ENCODE data around the gene PPP6R2.
A peak's percentile ranks its signal among the peaks of the same experiment; 100 is the strongest.
"Not testable (repeated sequence)": the region's sequence is repeated elsewhere in the genome, so short reads cannot be mapped to it uniquely, and the experiment has no call there.

PPP6R2 gene

GRCh38 chr22:50371101-50371648, 28.0 kb downstream of the PPP6R2 start:
- Histone ChIP-seq H2BK5ac (ENCODE audit: low read length) (no peak overlapping the region), H3K9me3 (replicated peaks in 1 of 2; ENCODE audit: control insufficient read depth in 2 of 2, insufficient read depth in 1 of 2, low read depth in 1 of 2, low read length in 2 of 2) (peaks cover 0 to 3% of the 10 kb centered on the region in 2 donors), H2BK15ac (ENCODE audit: low read length) (no peak overlapping the region), H2BK12ac (ENCODE audit: low read length) (no peak overlapping the region), H2BK120ac (ENCODE audit: low read depth, low read length) (no peak overlapping the region), H3K79me1 (ENCODE audit: low read depth, low read length) (peaks cover 9% of the 10 kb centered on the region), H3K18ac (ENCODE audit: low read length) (no peak overlapping the region), H3K4me2 (ENCODE audit: insufficient read depth, low read length, poor library complexity, severe bottlenecking) (no peak overlapping the region), H3K36me3 (replicated peaks in 1 of 2; ENCODE audit: control insufficient read depth in 2 of 2, insufficient read depth in 2 of 2, low read length in 2 of 2) (peaks cover 10 to 62% of the 10 kb centered on the region in 2 donors), H3K9ac (ENCODE audit: low read depth, low read length, poor library complexity) (no peak overlapping the region), H3K27me3 (ENCODE audit: control insufficient read depth in 3 of 3, insufficient read depth in 3 of 3, low read depth in 1 of 3, low read length in 3 of 3) (no peaks in the 10 kb centered on the region), H2AFZ (ENCODE audit: low read length) (no peak overlapping the region), H3K4ac (ENCODE audit: low read length) (no peak overlapping the region), H3K14ac (ENCODE audit: low read length) (no peak overlapping the region), H4K91ac (ENCODE audit: low read depth, low read length, poor library complexity) (no peak overlapping the region), H2AK5ac (ENCODE audit: low read depth, low read length) (no peak overlapping the region), H4K8ac (ENCODE audit: low read depth, low read length) (no peak overlapping the region), H3K4me3 (ENCODE audit: low read length in 2 of 2) (no peak overlapping the region), H3K27ac (replicated peaks; ENCODE audit: low read length) (no peak overlapping the region), H3K23ac (ENCODE audit: low read depth, low read length, poor library complexity) (no peak overlapping the region), H3K4me1 (ENCODE audit: control insufficient read depth in 2 of 2, insufficient read depth in 1 of 2, low read depth in 1 of 2, low read length in 2 of 2) (no peaks in the 10 kb centered on the region)
- 100% methylated on average over 1 of the region's 2 CpGs; no CpG with 5 or more reads in 1 of the 2 donors for WGBS, 2 donors (ENCODE audit: extremely low coverage in 2 of 2, insufficient read length in 2 of 2, insufficient replicate concordance in 1 of 2)
- no peak for DNase-seq (ENCODE audit: low spot score)

- DNase-seq (ENCODE audit: low spot score): no peak
- H3K4me3 ChIP-seq (ENCODE audit: low read length in 2 of 2): no peak overlapping the region
- peaks cover under 1% of the 10 kb centered on the region for H3K79me1 ChIP-seq (ENCODE audit: low read depth, low read length)
- H3K27me3 ChIP-seq (ENCODE audit: control insufficient read depth in 3 of 3, insufficient read depth in 3 of 3, low read depth in 1 of 3, low read length in 3 of 3): no peaks in the 10 kb centered on the region
- H3K9ac ChIP-seq (ENCODE audit: low read depth, low read length, poor library complexity): no peak overlapping the region
- peaks cover 9 to 77% of the 10 kb centered on the region in 2 donors for H3K36me3 ChIP-seq (replicated peaks in 1 of 2; ENCODE audit: control insufficient read depth in 2 of 2, insufficient read depth in 2 of 2, low read length in 2 of 2)
- H2BK15ac ChIP-seq (ENCODE audit: low read length): no peak overlapping the region
- H4K8ac ChIP-seq (ENCODE audit: low read depth, low read length): no peak overlapping the region
- no peak overlapping the region for H4K91ac ChIP-seq (ENCODE audit: low read depth, low read length, poor library complexity)
- no peak overlapping the region for H3K4me2 ChIP-seq (ENCODE audit: insufficient read depth, low read length, poor library complexity, severe bottlenecking)
- H3K9me3 ChIP-seq (replicated peaks in 1 of 2; ENCODE audit: control insufficient read depth in 2 of 2, insufficient read depth in 1 of 2, low read depth in 1 of 2, low read length in 2 of 2): peaks cover 0 to 13% of the 10 kb centered on the region in 2 donors
- no CpG with 5 or more reads among the region's 5 CpGs for WGBS, 2 donors (ENCODE audit: extremely low coverage in 2 of 2, insufficient read length in 2 of 2, insufficient replicate concordance in 1 of 2)
- H2BK5ac ChIP-seq (ENCODE audit: low read length): no peak overlapping the region
- no peak overlapping the region for H3K14ac ChIP-seq (ENCODE audit: low read length)
- H2AFZ ChIP-seq (ENCODE audit: low read length): no peak overlapping the region
- no peak overlapping the region for H2AK5ac ChIP-seq (ENCODE audit: low read depth, low read length)
- no peak overlapping the region for H2BK120ac ChIP-seq (ENCODE audit: low read depth, low read length)
- H3K4ac ChIP-seq (ENCODE audit: low read length): no peak overlapping the region
- no peak overlapping the region for H3K18ac ChIP-seq (ENCODE audit: low read length)
- H2BK12ac ChIP-seq (ENCODE audit: low read length): no peak overlapping the region
- H3K4me1 ChIP-seq (ENCODE audit: control insufficient read depth in 2 of 2, insufficient read depth in 1 of 2, low read depth in 1 of 2, low read length in 2 of 2): no peaks in the 10 kb centered on the region
- no peak overlapping the region for H3K27ac ChIP-seq (replicated peaks; ENCODE audit: low read length)
- H3K23ac ChIP-seq (ENCODE audit: low read depth, low read length, poor library complexity): no peak overlapping the region
Measured at GRCh38 chr22:50376085-50376651, 33.0 kb downstream of the PPP6R2 start.

- H3K4me3 ChIP-seq (ENCODE audit: low read length in 2 of 2); H3K23ac ChIP-seq (ENCODE audit: low read depth, low read length, poor library complexity); H4K8ac ChIP-seq (ENCODE audit: low read depth, low read length); H3K4me1 ChIP-seq (ENCODE audit: control insufficient read depth in 2 of 2, insufficient read depth in 1 of 2, low read depth in 1 of 2, low read length in 2 of 2); H3K27me3 ChIP-seq (ENCODE audit: control insufficient read depth in 3 of 3, insufficient read depth in 3 of 3, low read depth in 1 of 3, low read length in 3 of 3); H3K27ac ChIP-seq (replicated peaks; ENCODE audit: low read length); H3K4me2 ChIP-seq (ENCODE audit: insufficient read depth, low read length, poor library complexity, severe bottlenecking); H2AFZ ChIP-seq (ENCODE audit: low read length); H3K18ac ChIP-seq (ENCODE audit: low read length); H3K4ac ChIP-seq (ENCODE audit: low read length); H2AK5ac ChIP-seq (ENCODE audit: low read depth, low read length); H2BK12ac ChIP-seq (ENCODE audit: low read length); H3K79me1 ChIP-seq (ENCODE audit: low read depth, low read length); H2BK15ac ChIP-seq (ENCODE audit: low read length); DNase-seq (ENCODE audit: low spot score); H2BK5ac ChIP-seq (ENCODE audit: low read length); H2BK120ac ChIP-seq (ENCODE audit: low read depth, low read length); H3K14ac ChIP-seq (ENCODE audit: low read length); H4K91ac ChIP-seq (ENCODE audit: low read depth, low read length, poor library complexity): not testable (repeated sequence)
- WGBS, 2 donors (ENCODE audit: extremely low coverage in 2 of 2, insufficient read length in 2 of 2, insufficient replicate concordance in 1 of 2): no CpG with 5 or more reads among the region's 15 CpGs
- peaks cover 3 to 54% of the 10 kb centered on the region in 2 donors for H3K36me3 ChIP-seq (replicated peaks in 1 of 2; ENCODE audit: control insufficient read depth in 2 of 2, insufficient read depth in 2 of 2, low read length in 2 of 2)
- H3K9ac ChIP-seq (ENCODE audit: low read depth, low read length, poor library complexity): peak overlapping the region; percentile 60
- peaks cover 0 to 12% of the 10 kb centered on the region in 2 donors for H3K9me3 ChIP-seq (replicated peaks in 1 of 2; ENCODE audit: control insufficient read depth in 2 of 2, insufficient read depth in 1 of 2, low read depth in 1 of 2, low read length in 2 of 2)
Measured at GRCh38 chr22:50381021-50381555, 38.0 kb downstream of the PPP6R2 start.

- H3K4me1 ChIP-seq (ENCODE audit: control insufficient read depth in 2 of 2, insufficient read depth in 1 of 2, low read depth in 1 of 2, low read length in 2 of 2): peaks cover 3 to 7% of the 10 kb centered on the region in 2 donors
- peaks cover 17 to 67% of the 10 kb centered on the region in 2 donors for H3K36me3 ChIP-seq (replicated peaks in 1 of 2; ENCODE audit: control insufficient read depth in 2 of 2, insufficient read depth in 2 of 2, low read length in 2 of 2)
- no peak overlapping the region for H2BK12ac ChIP-seq (ENCODE audit: low read length)
- peaks cover 0 to 1% of the 10 kb centered on the region in 2 donors for H3K9me3 ChIP-seq (replicated peaks in 1 of 2; ENCODE audit: control insufficient read depth in 2 of 2, insufficient read depth in 1 of 2, low read depth in 1 of 2, low read length in 2 of 2)
- DNase-seq (ENCODE audit: low spot score): no peak
- no peak overlapping the region for H2BK5ac ChIP-seq (ENCODE audit: low read length)
- H2BK15ac ChIP-seq (ENCODE audit: low read length): no peak overlapping the region
- no peak overlapping the region for H4K91ac ChIP-seq (ENCODE audit: low read depth, low read length, poor library complexity)
- no peak overlapping the region for H3K27ac ChIP-seq (replicated peaks; ENCODE audit: low read length)
- H4K8ac ChIP-seq (ENCODE audit: low read depth, low read length): no peak overlapping the region
- no peak overlapping the region for H3K4me2 ChIP-seq (ENCODE audit: insufficient read depth, low read length, poor library complexity, severe bottlenecking)
- H3K4ac ChIP-seq (ENCODE audit: low read length): no peak overlapping the region
- H3K27me3 ChIP-seq (ENCODE audit: control insufficient read depth in 3 of 3, insufficient read depth in 3 of 3, low read depth in 1 of 3, low read length in 3 of 3): peaks cover 0 to 2% (median 0%) of the 10 kb centered on the region in 3 experiments
- H3K79me1 ChIP-seq (ENCODE audit: low read depth, low read length): peaks cover 5% of the 10 kb centered on the region
- WGBS, 2 donors (ENCODE audit: extremely low coverage in 2 of 2, insufficient read length in 2 of 2, insufficient replicate concordance in 1 of 2): no CpG with 5 or more reads among the region's 6 CpGs
- no peak overlapping the region for H2AK5ac ChIP-seq (ENCODE audit: low read depth, low read length)
- H3K23ac ChIP-seq (ENCODE audit: low read depth, low read length, poor library complexity): no peak overlapping the region
- H2BK120ac ChIP-seq (ENCODE audit: low read depth, low read length): no peak overlapping the region
- H3K4me3 ChIP-seq (ENCODE audit: low read length in 2 of 2): no peak overlapping the region
- H3K14ac ChIP-seq (ENCODE audit: low read length): no peak overlapping the region
- no peak overlapping the region for H3K9ac ChIP-seq (ENCODE audit: low read depth, low read length, poor library complexity)
- no peak overlapping the region for H3K18ac ChIP-seq (ENCODE audit: low read length)
- no peak overlapping the region for H2AFZ ChIP-seq (ENCODE audit: low read length)
Measured at GRCh38 chr22:50396751-50397370, 53.7 kb downstream of the PPP6R2 start.

Data from neuronal stem cell (in vitro differentiated cells).